ENCODE measurements around the gene SENP6. TPM values are rescaled to one million over a fixed set of nuclear protein-coding genes. Genes with fewer than 3 reads are reported as not detected.

The SENP6 gene
- polyA plus RNA-seq, 1 of the 3 experiments (the other 2 are of a cell fraction) = 16.2 TPM

- no peaks in the 10 kb centered on the region for H3K27me3 ChIP-seq (ENCODE audit: insufficient read depth)
- H3K36me3 ChIP-seq (replicated peaks in 1 of 2; ENCODE audit: control insufficient read depth in 1 of 2, insufficient read depth in 2 of 2, low read length in 1 of 2) = peaks cover 58 to 80% of the 10 kb centered on the region in 2 experiments
- CTCF ChIA-PET = no interaction called here
- no peaks in the 10 kb centered on the region for H4K20me1 ChIP-seq (ENCODE audit: insufficient read depth)
- H3K27ac ChIP-seq (ENCODE audit: low read depth in 2 of 2, low read length in 1 of 2) = no peak overlapping the region
- H3F3A ChIP-seq (replicated peaks; ENCODE audit: insufficient read depth) = peaks cover 4% of the 10 kb centered on the region
- H3K4me1 ChIP-seq (ENCODE audit: control insufficient read depth in 1 of 2, insufficient read depth in 2 of 2, low read depth in 1 of 2, low read length in 1 of 2) = no peaks in the 10 kb centered on the region
- no peak overlapping the region for H3K4me3 ChIP-seq (ENCODE audit: low read depth in 2 of 2, low read length in 1 of 2)
- WGBS (ENCODE audit: low lambda C conversion rate) = 100% methylated on average over 2 of the region's 2 CpGs
- H3K9me3 ChIP-seq = no peaks in the 10 kb centered on the region
- H2AFZ ChIP-seq (ENCODE audit: low read depth) = no peak overlapping the region
- H3K4me2 ChIP-seq = no peak overlapping the region
- H3K9ac ChIP-seq = no peak overlapping the region
- DNase-seq = no peak
- POLR2A ChIA-PET = no interaction called here
- H3K9me2 ChIP-seq = no peaks in the 10 kb centered on the region
- H3K79me2 ChIP-seq (ENCODE audit: insufficient read depth) = no peaks in the 10 kb centered on the region; the same call in none of the 2 replicates
- TF ChIP-seq TEAD4 (IDR thresholded peaks at IDR 0.05; ENCODE audit: borderline replicate concordance, insufficient read depth) (no peak), CHD2 (IDR thresholded peaks at IDR 0.05; ENCODE audit: low read length, partially characterized antibody) (no peak), JUND (IDR thresholded peaks at IDR 0.05) (no peak), EP300 (IDR thresholded peaks at IDR 0.05; ENCODE audit: borderline replicate concordance in 1 of 2, low read depth in 1 of 2, low read length in 1 of 2) (no peak), FOXJ3 (CRISPR knock-in tag; IDR thresholded peaks at IDR 0.05) (no peak), FOSL2 (IDR thresholded peaks at IDR 0.05; ENCODE audit: borderline replicate concordance, low read depth) (no peak), MAX (IDR thresholded peaks at IDR 0.05; ENCODE audit: low read depth) (no peak), CTCF (IDR thresholded peaks at IDR 0.05) (no peak)
These were observed 109.5 kb downstream of the SENP6 start for GRCh38 chr6:75711173-75711572.

- ChIA-PET POLR2A (no interaction called here), CTCF (no interaction called here)
- H2AFZ ChIP-seq (ENCODE audit: low read depth) = no peak overlapping the region
- 98% methylated on average over 3 of the region's 3 CpGs for WGBS (ENCODE audit: low lambda C conversion rate)
- no peak overlapping the region for H3K4me3 ChIP-seq (ENCODE audit: low read depth in 2 of 2, low read length in 1 of 2)
- H3F3A ChIP-seq (replicated peaks; ENCODE audit: insufficient read depth) = peaks cover 21% of the 10 kb centered on the region
- DNase-seq = no peak
- H3K9me3 ChIP-seq = no peaks in the 10 kb centered on the region
- H3K36me3 ChIP-seq (replicated peaks in 1 of 2; ENCODE audit: control insufficient read depth in 1 of 2, insufficient read depth in 2 of 2, low read length in 1 of 2) = peaks cover 40 to 41% of the 10 kb centered on the region in 2 experiments
- no peaks in the 10 kb centered on the region for H3K9me2 ChIP-seq
- no peaks in the 10 kb centered on the region for H4K20me1 ChIP-seq (ENCODE audit: insufficient read depth)
- H3K27ac ChIP-seq (ENCODE audit: low read depth in 2 of 2, low read length in 1 of 2) = no peak overlapping the region
- H3K4me2 ChIP-seq = no peak overlapping the region
- H3K4me1 ChIP-seq (ENCODE audit: control insufficient read depth in 1 of 2, insufficient read depth in 2 of 2, low read depth in 1 of 2, low read length in 1 of 2) = no peaks in the 10 kb centered on the region
- H3K79me2 ChIP-seq (ENCODE audit: insufficient read depth) = no peaks in the 10 kb centered on the region
- no peak overlapping the region for H3K9ac ChIP-seq
- TF ChIP-seq REST (IDR thresholded peaks at IDR 0.05; ENCODE audit: low read depth, low read length) = no peak
- H3K27me3 ChIP-seq (ENCODE audit: insufficient read depth) = no peaks in the 10 kb centered on the region
These were observed 117.5 kb downstream of the SENP6 start for GRCh38 chr6:75719133-75719532.

All from SK-N-SH (cell line).